GM12873 (cell line): ENCODE measurements around the gene FZD4.

ENCODE experiments used
- TF ChIP-seq, protein P1 (sequence below): IDR thresholded peaks from 2 replicates; pipeline ENCODE4 v1.5.1; 2012; ENCODE audit warnings: low read depth, mild to moderate bottlenecking, moderate library complexity, low read length, control low read depth; ENCODE audit not compliant: insufficient read depth; ENCODE audit errors: missing control alignments

FZD4 gene

GRCh38 chr11:86956905-86957195 lies 1.7 kb upstream of the FZD4 start:
- TF ChIP-seq, protein P1, sequence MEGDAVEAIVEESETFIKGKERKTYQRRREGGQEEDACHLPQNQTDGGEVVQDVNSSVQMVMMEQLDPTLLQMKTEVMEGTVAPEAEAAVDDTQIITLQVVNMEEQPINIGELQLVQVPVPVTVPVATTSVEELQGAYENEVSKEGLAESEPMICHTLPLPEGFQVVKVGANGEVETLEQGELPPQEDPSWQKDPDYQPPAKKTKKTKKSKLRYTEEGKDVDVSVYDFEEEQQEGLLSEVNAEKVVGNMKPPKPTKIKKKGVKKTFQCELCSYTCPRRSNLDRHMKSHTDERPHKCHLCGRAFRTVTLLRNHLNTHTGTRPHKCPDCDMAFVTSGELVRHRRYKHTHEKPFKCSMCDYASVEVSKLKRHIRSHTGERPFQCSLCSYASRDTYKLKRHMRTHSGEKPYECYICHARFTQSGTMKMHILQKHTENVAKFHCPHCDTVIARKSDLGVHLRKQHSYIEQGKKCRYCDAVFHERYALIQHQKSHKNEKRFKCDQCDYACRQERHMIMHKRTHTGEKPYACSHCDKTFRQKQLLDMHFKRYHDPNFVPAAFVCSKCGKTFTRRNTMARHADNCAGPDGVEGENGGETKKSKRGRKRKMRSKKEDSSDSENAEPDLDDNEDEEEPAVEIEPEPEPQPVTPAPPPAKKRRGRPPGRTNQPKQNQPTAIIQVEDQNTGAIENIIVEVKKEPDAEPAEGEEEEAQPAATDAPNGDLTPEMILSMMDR, result no peak

DNA sequence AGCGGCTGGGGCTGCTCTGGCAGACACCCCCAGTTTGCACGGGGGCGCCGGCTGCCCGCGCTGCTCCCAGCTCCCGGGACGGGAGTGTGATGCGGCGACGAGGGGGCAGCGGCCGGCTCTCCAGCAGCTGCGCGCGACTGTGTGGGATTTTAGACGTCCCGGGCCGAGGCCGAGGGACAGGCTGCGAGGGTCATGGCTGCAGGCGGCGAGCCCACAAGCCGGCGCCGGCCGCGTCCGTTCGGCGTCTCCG lies 159 bp downstream of the FZD4 start:
- TF ChIP-seq, protein P1, result no peak

DNA sequence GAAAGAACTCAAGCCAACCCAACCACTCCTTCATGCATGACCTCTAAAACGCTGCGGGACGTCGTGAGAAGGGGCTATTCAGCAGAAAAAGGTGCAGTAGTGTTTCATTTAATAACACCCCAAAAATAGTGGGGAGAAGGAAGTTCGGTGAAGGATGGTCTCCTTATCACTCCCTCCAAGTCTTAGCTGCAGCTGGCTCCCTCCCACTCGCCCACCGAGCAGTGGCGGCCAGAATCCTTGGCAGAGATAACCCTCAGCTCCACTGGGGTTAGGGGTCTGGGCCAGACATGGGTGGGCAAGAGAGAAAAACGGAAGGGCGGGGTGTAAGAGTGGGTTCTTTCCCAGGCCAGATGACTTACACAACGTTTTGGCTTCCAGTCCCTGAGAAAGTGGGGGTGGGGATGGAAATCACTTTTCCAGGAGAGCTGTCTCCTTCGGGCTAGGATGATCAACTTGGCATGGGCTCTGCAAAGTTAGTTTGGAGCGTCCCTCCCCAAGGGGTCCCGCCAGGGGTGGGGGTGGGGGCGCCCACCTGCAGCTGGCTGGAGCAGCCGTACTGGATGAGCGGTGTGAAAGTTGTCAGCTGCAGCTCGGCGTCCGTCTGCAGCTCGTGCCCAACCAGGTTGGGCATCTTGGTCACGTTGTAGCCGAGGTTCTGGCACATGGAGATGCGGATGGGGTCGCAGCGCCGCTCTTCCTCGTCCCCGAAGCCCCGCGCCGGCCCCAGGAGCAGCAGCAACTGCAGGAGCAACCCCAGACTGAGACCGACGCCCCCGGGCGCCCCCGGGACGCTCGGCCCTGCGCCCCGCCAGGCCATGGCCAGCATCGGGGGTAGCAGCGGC lies 705 bp downstream of the FZD4 start:
- TF ChIP-seq, protein P1, result no peak

GRCh38 chr11:86952221-86952875 lies 2.8 kb downstream of the FZD4 start:
- TF ChIP-seq, protein P1, result no peak

DNA sequence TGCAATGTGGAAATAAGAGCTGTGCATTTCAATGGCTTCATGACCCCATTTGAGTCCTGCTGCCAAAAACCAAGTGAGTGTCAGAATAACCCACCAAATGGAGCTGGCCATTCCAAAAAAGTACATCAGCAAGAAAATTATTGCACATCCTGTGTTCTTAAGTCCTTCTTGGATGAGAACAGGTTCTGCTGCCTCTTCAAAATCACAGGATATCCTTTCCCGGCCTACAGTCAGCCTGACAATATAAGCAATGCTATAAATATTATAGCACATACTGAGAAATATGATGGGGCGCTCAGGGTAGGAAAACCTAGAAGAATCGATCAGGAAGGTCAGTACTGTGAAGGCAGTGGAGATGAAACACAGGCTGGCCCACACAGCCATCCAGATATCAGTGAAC lies 3.5 kb downstream of the FZD4 start:
- TF ChIP-seq, protein P1, result no peak

DNA sequence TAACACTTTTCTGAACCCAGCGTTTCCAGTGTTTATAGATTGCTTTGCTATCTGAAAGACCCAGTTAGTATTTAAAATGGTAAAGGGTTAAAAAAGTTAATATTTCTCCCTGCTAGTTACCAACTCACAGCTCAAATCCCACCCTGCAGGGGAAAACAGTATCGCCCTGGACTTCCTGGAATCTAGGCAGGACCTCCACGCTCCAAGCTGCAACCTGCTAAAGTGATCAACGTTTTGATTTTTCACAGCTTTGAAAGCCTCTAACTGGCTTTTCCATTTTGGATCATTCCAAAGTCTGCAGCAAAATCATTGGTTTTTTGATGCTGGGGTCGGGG lies 4.6 kb downstream of the FZD4 start:
- TF ChIP-seq, protein P1, result no peak

DNA sequence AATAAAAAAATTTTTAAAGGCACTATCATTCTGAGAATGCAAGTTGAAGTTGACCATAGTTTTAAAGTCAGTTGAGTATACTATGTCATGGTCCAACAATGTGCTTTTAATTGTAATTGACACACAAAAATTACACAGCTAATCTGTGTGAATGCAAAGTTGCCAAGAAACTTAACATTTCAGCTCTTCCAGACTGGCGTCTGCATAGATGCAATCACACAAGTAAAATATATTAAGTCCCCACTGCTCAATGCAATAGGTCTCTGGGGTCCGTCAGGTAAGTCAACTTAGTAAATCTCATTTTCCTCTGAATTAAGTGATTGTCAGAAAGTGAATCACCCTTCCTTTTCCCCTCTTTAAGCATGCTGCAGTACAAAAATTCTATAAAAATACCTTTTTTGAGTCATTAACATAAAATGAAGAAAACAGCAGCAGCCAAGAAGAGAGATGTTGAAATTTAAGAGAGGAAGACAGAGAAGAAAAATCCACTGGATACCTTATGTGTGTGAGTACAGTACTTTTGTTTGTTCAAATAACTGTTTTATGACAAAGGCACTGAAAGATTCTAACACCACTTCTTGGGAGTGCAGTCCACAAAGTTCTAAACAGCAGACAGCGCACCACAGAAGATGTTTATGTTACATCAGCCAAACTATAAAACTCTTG lies 5.1 kb downstream of the FZD4 start:
- TF ChIP-seq, protein P1, result no peak
